Femur (tissue), 1 donor: ENCODE results near the gene CRAMP1.
A peak's percentile ranks its signal among the peaks of the same experiment; 100 is the strongest.

Source experiments
- DNase-seq: peaks from one replicate; pipeline ENCODE4 v3.0.0-alpha.2; 2017

Gene CRAMP1

DNA sequence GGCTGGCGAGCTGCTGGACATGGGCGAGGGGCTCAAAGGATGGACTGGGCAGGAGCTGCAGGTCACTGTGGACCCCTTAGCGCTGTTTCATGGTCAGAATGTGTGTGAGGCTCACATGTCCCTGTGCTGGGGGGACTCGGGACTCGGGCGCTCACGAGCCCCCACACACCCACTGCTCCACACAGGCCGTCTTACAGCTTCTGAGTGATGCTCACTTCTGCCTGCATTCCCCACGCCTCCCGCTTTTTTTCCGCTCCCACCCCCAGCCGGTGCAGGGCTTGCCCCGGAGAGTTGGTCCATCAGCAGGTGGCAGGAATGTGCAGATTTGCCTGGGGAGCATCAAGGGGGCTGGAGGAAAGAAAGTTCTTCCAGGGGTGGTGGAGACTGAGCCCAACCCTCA, 45.7 kb downstream of the CRAMP1 start:
- no peak for DNase-seq

DNA sequence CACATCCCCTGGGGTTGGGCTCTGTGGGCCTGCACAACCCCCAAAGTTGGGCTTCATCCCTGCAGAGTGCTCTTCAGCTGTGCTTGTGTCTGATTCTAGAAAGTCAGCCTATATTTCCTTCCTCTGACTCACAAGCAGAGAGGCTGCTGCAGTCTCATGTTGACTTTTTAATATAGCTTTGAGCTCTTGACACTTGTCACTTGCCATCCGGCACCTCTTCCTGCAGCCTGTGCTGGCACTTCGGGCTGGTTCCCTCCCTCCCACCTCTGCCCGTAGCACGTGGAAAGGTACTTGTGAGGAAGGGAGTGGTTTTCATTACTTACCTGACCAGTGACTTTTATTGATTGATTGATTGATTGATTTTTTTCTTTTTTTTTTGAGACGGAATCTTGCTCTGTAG, 46.9 kb downstream of the CRAMP1 start:
- no peak for DNase-seq

DNA sequence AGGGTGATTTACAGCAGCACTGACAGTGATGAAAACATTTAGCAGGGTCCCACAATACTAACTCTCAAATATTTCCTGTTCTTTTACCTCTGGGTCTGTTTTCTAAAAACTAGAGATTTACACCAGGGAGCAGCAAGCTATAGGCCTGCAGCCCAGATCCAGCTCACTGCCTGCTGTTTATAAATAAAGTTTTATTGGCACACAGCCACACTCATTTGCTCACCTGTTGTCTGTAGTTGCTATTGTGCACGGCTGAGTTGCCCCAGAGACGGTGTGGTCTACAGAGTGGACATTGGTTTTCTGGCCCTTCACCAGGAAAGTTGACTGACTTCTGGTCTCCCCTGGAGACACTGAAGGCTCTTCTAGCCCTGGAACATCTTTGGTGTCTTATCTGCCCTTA, 49.7 kb downstream of the CRAMP1 start:
- DNase-seq, result no peak

DNA sequence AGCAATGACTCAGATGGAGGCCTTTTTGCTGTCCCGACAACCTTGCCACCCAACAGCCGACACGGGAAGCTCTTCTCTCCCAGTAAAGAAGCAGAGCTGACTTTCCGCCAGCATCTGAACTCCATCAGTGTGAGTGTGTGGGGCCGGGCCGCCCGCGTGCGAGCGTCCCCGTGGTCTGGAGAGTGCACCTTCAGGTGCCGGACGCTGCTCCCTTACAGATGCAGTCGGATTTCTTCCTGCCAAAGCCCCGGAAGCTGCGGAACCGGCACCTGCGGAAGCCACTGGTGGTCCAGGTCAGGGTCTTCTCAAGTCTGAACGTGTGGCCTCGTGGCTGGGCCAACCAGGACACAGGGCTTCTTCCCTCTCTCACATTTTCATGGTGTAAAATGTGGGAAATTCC, 50.4 kb downstream of the CRAMP1 start:
- DNase-seq, result no peak

DNA sequence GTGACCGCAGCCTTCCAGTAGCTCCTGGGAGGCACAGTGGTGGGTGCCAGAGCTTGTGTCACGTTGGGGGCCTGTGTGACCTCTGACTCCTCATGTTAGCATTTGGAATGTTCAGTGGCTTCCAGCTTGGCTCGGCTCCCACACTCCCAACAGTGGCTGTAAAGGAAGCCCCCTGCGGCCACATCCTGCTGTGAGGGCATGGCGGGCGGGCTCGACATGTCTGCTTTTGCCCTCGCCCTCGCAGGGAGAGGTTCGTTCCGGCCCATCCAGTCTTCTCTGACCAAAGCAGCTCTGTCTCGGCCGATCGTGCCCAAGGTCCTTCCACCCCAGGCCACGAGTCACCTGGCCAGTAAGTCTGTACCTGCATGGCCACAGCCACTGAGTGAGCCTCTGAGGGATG, 53.7 kb downstream of the CRAMP1 start:
- no peak for DNase-seq

DNA sequence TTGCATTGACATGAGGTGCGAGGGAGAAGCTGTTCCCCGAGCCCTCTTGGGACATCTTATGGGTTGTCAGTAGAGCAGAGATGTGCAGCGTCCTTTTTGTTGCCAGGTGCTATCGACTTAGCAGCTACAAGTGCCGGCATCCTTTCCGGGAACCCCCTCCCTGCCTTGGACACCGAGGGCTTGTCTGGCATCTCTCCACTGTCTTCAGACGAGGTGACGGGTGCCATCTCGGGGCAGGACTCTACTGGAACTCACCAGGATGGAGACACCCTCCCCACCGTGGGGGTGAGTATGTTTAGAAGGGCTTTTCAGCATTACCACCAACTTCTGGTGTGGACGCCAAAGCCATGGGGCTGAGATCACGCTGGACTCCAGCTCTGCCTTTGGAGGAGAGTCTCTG, 54.2 kb downstream of the CRAMP1 start:
- no peak for DNase-seq

DNA sequence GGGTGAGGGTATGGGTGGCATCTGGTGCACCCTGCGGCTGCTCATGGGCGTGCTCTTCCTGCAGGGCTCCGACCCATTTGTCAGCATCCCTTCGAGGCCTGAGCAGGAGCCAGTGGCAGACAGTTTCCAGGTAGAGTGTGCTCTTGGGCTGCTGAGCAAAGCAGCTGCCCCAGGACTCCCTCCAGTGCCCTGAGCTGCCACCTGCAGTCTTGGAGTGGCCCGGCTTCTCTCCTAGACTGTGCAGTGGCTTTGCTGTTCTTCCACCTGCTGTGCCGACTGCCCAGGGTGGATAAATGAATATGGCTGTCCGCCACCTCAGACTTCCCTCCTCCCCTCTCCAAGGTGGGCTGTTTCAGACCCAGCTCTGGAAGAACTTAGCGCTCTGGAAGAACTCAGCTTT, 55.1 kb downstream of the CRAMP1 start:
- no peak for DNase-seq

DNA sequence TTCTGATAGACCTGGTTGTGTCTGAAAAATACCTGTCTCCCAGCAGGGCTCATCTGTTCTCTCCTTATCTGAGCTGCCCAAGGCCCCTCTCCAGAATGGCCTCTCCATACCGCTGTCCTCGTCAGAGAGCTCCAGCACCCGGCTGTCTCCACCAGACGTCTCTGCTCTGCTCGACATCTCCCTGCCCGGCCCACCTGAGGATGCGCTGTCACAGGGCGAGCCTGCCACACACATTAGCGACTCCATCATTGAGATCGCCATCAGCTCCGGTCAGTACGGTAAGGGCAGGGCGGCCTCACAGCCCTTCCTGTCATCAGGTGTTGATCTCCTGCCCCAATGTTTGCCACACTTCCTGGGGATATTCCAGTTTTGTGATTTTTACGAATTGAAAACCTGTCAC, 55.8 kb downstream of the CRAMP1 start:
- no peak for DNase-seq

DNA sequence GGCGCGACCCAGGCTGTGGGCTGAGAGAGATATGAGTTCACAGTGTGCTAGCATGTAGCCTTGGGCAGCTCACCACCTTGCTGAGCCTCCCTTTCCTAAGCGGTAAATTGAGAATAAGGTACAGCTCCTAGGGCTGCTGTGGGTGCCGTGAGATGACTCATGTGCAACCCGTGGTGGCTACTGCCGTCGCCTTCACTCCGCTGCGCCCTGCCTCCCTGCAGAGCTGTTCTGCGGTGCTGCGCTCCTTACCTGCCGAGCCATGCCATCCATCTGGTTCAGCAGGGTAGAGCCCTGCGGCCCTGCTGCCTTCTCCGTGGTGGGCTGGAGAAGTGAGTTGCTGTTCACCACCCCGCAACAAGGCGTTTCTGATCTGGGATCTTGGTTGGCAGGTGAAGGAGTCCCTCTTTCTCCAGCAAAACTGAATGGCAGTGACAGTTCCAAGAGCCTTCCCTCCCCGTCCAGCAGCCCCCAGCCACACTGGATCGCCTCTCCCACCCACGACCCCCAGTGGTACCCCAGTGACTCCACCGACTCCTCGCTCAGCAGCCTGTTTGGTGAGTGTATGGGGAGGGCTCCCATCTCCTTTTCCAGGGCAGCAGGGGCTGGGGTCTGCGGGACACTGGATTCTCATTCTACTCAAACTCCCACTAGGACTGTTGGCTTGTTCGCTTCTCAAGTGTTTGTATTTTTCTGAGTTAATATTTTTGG, 56.6 kb downstream of the CRAMP1 start:
- no peak for DNase-seq

DNA sequence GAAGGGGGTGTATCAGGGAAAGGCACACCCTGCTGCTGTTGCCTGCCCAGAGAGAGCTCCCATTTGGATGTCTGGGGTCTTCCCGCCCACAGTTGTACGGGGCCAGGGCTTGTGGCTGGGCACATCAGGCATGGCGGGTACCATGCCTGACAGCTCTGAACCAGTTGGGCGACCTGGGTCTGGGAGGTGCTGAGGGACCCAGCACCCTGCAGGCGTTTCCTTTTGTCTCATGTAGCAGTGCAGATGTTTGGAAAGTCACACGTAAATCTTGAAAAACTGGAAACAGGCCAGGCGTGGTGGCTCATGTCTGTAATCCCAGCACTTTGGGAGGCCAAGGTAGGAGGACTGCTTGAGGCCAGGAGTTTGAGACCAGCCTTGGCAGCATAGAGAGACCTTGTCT, 57.5 kb downstream of the CRAMP1 start:
- DNase-seq, result no peak

DNA sequence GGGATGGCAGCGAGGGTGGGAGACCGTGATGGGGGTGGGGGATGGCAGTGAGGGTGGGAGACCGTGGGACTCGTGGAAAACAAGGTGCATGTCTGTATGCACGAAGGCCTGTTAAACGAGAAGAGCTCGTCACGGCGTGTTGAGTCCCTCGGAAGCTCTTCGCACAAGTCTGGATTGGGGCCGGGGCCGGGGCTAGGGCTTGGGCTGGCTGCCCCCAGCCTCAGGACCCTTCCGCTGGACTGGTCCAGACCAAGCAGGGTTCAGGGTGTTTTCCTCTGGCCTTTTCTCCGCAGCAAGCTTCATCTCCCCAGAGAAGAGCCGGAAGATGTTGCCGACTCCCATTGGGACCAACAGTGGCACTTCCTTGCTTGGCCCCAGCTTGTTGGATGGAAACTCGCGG, 58.2 kb downstream of the CRAMP1 start:
- DNase-seq, result no peak

DNA sequence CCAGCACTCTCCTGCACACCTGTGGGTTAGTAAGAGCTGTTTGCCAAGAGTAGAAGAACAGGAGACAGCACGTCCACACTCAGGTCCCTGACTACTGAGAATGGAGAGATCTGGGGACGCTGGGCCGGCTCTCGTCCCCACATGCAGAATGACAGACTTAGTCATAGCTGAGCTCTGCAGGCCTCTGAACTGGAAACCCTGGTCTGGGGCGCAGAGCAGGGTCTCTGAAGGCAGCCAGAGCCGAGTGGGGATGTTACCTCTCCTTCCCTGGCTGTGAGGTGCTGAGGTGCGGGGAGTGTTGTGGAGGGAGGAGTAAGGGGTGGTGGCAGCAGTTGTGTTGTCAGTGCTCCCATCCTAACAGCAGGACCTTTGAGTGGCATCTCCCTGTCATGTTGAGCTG, 58.7 kb downstream of the CRAMP1 start:
- no peak for DNase-seq

DNA sequence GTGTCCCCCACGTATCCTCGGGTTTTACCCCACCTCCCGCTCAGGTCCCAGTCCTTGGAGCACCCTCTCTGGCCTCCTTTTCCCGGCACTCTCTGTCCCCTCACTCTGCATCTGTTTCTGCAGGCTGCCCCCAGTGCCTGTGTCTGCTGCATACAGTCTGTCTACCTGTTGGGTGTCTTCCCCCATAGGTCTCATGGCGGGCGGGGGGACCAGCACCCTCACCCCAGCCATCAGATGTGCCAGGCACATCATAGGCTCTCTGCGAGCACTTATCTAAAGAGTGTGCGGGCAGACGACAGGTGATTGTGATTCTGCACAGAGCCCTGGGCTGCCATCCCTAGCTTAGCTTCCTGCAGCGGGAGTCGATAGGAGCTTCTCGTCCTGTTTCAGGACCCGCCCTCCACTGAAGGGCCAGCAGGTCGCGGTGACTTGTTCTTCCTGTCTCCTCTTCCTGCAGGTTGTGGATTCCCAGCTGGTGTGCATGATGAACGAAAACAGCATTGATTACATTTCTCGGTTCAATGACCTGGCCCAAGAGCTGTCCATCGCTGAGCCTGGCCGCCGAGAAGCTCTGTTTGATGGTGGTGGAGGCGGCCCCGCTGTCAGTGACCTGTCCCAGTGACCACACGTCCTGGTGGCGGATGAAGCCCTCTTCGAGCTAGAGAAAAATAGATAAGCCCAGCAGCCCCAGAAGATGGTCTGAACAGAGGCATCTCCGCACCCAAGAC, 61.4 kb downstream of the CRAMP1 start:
- DNase-seq, result no peak

DNA sequence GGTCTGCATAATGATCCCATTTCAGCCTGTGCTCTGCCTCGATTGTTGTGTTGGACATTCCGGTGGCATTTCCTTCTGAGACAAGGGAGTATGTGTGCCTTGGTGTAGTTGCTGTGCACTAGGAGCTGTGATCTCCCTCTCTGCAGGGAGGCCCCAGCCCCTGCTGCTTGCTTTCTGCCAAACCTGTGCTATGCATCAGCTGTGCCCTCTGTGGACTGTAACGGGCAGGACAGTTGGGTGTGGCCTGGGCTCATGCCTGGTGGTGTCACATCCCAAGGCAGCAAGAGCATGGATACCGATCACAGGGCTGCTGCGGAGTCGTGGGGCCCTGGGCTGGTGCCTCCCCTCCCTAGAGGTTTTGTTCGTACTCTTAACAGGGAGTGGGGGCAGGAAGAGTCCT, 62.1 kb downstream of the CRAMP1 start:
- DNase-seq, result no peak

DNA sequence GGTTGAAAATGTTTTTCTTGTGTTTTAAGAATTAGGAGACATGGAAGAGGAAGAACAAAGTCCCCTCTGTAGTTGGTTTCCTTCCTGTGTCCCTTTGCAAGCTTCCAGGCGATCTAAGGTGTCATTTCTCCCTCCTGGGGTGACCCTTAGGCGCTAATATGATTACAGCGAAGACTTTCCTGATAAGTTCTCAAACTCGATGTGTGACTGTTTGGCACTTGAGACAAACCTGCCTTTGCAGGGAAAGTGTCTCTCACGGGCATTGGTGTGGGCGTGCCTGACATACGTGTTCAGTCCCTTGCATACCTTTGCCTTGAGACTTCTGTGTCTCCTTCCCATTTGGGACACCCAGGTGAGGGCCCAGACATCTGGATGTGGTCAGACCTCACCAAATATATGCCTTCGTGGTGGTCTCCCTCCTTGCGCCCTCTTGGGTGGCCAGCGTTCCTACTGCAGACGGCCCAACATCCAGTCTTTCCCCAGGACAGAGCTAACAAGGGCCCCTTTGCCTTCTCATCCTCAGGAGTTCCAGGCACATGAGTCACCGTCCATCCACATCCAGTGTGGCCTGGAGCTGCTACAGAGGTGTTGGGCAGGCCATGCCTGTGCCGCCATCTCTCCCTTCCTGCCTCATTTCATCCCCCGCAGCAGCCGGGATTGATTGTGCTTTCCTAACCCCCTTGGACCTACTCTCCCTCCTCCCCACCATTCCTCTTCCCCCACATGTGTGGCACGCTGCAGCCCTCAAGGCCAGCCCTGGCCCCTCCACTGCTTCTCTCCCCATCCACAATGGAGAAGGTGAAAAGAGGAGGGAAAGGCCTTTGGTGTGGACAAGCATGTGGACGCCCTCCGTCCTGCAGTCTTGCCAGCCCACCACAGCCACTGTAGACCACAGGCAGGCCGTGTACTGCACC, 62.8 kb downstream of the CRAMP1 start:
- DNase-seq, result no peak

DNA sequence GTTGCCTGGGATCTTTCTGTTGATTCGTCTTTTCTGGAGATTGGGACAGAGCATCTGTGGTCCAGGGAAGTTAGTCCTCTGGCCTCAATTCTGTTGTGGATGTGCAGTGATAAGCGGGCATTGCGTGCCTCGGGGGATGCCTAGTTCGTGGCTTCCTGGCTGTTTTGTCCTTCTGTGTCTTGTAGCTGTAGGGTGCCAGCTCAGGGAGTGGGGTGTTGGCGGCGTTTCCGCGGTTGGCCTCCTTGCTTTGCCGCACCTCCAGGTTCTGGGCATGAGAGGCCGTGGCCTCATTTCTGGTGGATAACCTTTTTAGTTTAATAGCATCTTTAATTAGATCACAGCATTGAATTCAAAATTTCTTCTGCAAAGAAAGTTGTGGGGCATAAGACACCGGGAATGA, 64.5 kb downstream of the CRAMP1 start:
- DNase-seq, result no peak

DNA sequence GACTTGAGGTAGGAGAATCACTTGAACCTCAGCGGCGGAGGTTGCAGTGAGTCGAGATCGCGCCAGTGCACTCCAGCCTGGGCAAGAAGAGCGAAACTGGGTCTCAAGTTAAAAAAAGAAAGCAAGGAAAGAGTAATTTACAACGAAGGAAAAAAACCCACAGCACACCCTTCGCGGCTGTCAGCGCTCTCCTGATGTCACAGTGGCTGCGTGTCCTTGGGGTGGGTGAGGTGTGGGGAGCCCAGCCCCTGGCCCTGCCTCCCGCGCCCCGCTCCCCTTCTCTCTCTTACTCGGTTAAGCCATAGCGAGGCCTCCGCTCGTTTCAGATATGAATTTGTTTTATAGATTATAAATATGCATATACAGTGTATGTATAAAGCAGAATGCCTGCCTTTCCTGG, 65.2 kb downstream of the CRAMP1 start:
- no peak for DNase-seq

DNA sequence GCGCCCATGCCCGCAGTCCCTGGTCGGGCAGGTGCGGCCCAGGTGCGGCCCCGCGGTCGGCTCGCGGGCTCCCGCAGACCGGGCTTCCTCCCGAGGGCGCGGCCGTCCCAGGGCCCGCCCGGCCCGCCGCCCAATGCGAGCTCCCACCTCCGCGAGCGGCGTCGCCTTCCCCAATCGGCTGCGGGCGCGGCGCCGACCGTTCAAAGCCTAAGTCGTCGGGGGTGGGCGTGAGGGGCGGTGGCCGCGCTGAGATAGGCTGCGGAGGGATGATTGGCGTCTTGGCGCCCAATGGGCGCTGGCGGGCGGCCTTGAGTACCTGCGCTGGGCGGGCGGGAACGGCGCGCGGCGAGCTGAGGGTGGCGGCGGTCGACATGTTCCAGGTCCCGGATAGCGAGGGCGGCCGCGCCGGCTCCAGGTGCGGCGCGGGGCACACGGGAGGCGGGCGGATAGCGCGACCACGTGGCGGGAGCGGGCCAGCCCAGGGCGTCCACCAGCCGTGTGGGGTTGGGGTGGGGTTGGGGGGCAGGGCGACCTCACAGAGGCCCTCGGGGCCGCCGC, 65.9 kb downstream of the CRAMP1 start, which contains the start of gene JPT2:
JPT2 (plus strand) TSS at position 338 of the 558 bp plus-strand sequence; CDS start at position 372, 34 bp downstream.
- peak; percentile 96 for DNase-seq

DNA sequence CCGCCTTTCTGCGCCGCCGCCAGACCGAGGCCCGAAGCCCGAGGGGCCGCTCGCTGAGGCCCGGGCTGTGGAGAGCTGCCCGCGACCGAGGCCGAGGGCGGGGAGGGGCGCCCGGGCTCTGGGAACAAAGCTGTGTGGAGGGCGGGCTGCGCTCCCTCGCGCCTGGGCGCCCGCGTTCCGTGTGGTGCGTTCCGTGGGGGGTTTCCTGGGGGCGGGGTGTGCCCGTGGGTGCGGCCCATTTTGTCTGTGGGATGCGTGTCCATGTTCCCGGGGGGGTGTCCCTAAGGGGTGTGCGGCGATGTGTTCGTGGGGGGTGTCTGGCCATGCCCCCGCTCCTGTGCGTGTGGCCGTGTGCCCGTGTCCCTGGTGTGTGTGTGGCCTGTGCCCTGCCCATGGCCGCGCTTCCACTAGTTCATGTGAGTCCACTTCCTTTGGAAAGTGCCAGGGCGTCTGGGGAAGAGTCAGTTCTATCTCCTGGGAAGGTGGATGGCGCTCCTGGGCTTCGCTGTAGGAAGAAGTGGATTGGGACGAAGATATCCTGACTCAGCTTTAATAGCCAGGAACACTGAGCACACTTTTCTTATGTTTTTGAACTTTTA, 66.4 kb downstream of the CRAMP1 start:
- peak; percentile 40 for DNase-seq

DNA sequence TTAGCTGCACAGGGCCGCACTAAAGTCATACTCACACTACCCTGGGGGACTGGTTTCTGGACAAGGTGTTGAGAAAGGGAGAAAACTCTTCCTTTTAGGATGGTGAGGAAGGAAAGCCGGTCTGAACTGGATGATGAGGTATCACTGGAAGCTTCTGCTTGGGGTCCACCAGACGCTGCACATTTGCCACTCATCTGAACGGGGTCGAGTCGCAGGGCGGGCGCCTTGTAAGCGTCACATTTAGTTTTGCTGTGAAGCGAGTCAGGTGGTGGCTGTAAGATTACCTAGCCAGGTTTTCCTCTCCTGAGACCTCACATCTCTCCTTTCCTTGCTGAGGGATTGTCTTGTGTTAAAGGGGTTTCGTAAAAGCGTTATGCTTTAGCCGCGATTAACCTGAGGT, 68.2 kb downstream of the CRAMP1 start:
- no peak for DNase-seq

DNA sequence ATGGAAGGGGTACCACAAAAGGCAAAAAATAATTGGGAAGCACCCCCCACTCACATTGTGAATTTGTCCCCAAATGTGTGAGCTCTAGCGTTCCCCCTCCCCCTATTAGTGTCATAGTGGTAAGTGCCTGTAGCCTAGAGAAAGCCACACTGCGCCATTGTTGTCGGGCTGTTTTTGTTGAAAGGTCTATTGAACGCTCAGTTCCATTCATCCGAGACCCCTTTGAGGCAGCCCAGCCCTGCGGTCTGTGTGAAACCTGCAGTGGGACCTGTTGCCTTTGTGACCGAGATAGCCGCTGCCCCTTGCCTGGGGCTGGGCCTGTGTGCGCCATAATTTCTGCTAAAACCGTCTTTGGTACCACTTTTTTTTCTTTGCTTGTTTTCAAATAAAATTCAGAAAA, 68.9 kb downstream of the CRAMP1 start:
- DNase-seq, result no peak

DNA sequence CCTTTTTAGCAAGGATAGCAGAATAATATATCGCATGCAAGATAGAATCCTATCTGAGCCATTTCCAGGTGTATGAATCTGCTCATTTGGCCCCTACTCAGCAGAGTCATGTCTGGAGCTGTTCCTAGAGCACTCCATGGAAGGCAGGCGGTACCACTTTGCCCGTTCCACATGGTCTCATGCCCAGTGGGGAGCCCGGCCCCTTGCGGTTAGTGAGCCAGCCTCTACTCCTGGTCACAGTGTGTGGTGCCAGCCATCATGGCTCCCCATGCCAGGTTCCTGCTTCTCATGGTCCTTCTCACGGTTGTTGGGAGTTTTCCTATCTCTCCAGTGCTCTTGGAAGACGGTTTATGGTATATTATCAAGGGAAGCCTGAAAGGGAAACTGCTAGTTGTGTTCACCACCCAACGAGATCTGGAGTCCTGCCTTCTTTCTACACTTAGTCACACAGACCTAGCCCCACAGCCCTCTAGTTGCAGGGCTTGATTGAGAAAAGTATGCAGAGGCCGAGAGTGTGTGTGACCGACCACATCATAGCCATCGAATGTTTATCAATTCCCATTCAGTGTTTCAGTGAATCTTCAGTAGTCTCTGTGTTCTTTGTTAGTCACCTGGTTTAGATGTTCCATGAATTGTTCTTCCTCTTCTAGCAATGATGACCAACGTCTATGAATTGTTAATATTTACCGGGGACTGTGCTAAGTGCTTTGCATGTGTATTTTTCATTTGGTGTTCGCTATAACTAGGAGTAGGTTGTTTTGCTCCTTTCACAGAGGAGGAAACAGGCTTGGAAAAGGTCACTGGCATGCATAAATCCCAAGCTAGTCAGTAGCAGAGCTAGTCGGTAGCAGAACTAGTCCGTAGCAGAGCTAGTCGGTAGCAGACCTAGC, 75.5 kb downstream of the CRAMP1 start:
- no peak for DNase-seq
